BJ (cell line): ENCODE data around the gene TCEAL4. TPM values are rescaled to one million over a fixed set of nuclear protein-coding genes. Genes with fewer than 3 reads are reported as not detected.
"Not testable (repeated sequence)": the region's sequence is repeated elsewhere in the genome, so short reads cannot be mapped to it uniquely, and the experiment has no call there.

Source experiments
- CTCF ChIA-PET: fragments of 350-600 bp; formaldehyde crosslinking; extraction: SDS; loops from one replicate; lab custom pipeline; 2021; ENCODE audit warnings: antibody characterized with exemption, inconsistent platforms; lab: Yijun Ruan, JAX
- POLR2A ChIA-PET: fragments of 300-600 bp; sonication (Branson Sonifier 250); formaldehyde crosslinking; extraction: SDS; loops from one replicate; lab custom pipeline; 2021; ENCODE audit warnings: antibody characterized with exemption; lab: Charles Lee
- DNase-seq: peaks from one replicate; pipeline ENCODE4 v3.0.0-alpha.2; 2011; ENCODE audit warnings: low read depth
- H3K27me3 ChIP-seq: 2 replicates; pipeline ENCODE4 v1.6.0; 2011; ENCODE audit warnings: low read length; ENCODE audit not compliant: control insufficient read depth, insufficient read depth
- H3K36me3 ChIP-seq: 2 replicates; pipeline ENCODE4 v1.5.1; 2011; ENCODE audit warnings: low read length; ENCODE audit not compliant: control insufficient read depth, insufficient read depth
- H3K4me3 ChIP-seq: 2 replicates; pipeline ENCODE4 v1.5.1; 2011; ENCODE audit warnings: low read depth, mild to moderate bottlenecking, control low read depth, low read length
- polyA plus RNA-seq: library from polyadenylated mRNA; depleted of rRNA; stranded (reverse); fragments of >200 nt; gene quantifications from 2 replicates; pipeline ENCODE4 v1.2.3, GENCODE V29; 2011
- TF ChIP-seq, protein P1 (sequence below): IDR thresholded peaks from 2 replicates; pipeline ENCODE4 v1.5.1; 2011; ENCODE audit warnings: low read depth, mild to moderate bottlenecking, control low read depth, inconsistent platforms, low read length, moderate library complexity; ENCODE audit not compliant: insufficient read depth

The TCEAL4 gene
- polyA plus RNA-seq, 1 experiment = 28.6 TPM

DNA sequence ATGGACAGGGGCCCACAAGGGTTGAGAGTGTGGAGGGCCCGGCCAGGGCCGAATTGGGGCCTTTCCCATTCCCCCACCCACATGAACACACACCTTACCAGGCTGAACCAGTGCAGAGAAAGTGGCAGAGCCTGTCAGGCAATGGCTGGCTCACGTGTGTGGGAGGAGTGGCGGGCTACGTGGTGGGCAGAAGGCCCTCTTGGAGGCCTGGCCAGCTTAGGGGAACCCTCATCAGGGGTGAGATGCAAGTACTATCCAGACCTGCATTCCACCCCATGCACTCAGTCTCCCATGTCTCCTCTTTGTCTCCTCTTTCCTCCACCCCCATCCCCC, 965 bp downstream of the TCEAL4 start:
- CTCF ChIA-PET = no interaction called here
- Histone ChIP-seq H3K4me3 (peak overlapping the region; percentile 75), H3K27me3 (no peaks in the 10 kb centered on the region), H3K36me3 (peaks cover 2% of the 10 kb centered on the region; the same call in 1 of the 2 replicates)
- no peak for DNase-seq
- TF ChIP-seq, protein P1, sequence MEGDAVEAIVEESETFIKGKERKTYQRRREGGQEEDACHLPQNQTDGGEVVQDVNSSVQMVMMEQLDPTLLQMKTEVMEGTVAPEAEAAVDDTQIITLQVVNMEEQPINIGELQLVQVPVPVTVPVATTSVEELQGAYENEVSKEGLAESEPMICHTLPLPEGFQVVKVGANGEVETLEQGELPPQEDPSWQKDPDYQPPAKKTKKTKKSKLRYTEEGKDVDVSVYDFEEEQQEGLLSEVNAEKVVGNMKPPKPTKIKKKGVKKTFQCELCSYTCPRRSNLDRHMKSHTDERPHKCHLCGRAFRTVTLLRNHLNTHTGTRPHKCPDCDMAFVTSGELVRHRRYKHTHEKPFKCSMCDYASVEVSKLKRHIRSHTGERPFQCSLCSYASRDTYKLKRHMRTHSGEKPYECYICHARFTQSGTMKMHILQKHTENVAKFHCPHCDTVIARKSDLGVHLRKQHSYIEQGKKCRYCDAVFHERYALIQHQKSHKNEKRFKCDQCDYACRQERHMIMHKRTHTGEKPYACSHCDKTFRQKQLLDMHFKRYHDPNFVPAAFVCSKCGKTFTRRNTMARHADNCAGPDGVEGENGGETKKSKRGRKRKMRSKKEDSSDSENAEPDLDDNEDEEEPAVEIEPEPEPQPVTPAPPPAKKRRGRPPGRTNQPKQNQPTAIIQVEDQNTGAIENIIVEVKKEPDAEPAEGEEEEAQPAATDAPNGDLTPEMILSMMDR = no peak
- POLR2A ChIA-PET = no interaction called here

DNA sequence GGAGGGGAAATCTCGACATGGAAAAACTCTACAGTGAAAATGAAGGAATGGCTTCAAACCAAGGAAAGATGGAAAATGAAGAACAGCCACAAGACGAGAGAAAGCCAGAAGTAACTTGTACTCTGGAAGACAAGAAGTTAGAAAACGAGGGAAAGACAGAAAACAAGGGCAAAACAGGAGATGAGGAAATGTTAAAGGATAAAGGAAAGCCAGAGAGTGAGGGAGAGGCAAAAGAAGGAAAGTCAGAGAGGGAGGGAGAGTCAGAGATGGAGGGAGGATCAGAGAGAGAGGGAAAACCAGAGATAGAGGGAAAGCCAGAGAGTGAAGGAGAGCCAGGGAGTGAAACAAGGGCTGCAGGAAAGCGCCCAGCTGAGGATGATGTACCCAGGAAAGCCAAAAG, 1.3 kb downstream of the TCEAL4 start:
- CTCF ChIA-PET = no interaction called here
- TF ChIP-seq, protein P1 = no peak
- Histone ChIP-seq H3K27me3 (no peaks in the 10 kb centered on the region), H3K4me3 (peak overlapping the region; percentile 75), H3K36me3 (peaks cover 2% of the 10 kb centered on the region; the same call in 1 of the 2 replicates)
- POLR2A ChIA-PET = no interaction called here
- no peak for DNase-seq

DNA sequence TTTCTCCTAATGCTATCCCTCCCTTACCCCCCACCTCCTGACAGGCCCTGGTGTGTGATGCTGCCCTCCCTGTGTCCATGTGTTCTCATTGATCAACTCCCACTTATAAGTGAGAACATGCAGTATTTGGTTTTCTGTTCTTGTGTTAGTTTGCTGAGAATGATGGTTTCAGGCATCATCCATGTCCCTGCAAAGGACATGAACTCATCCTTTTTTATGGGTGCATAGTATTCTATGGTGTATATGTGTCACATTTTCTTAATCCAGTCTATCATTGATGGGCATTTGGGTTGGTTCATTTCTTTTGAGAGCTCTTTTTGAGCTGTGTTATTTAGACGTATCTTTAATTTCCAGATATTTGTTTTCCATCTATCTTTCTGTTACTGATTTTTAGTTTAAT, 7.0 kb downstream of the TCEAL4 start:
- CTCF ChIA-PET = interaction anchor here (0.7 kb wide), 1 partner anchor 60 kb away, joined by 3 read pairs; no protein-coding TSS in a partner anchor
- H3K4me3 ChIP-seq, DNase-seq, H3K27me3 ChIP-seq, H3K36me3 ChIP-seq, POLR2A ChIA-PET: not testable (repeated sequence)

DNA sequence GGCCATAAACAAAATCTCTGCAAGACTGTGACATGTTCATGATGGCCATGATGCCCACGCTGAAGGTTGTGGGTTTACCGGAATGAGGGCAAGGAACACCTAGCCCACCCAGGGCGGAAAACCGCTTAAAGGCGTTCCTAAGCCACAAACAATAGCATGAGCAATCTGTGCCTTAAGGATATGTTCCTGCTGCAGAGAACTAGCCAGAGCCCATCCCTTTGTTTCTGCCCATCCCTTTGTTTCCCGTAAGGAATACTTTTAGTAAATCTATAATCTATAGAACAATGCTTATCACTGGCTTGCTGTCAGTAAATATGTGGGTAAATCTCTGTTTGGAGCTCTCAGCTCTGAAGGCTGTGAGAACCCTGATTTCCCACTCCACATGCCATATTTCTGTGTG, 9.9 kb downstream of the TCEAL4 start:
- CTCF ChIA-PET, H3K27me3 ChIP-seq, H3K4me3 ChIP-seq, DNase-seq, POLR2A ChIA-PET, H3K36me3 ChIP-seq: not testable (repeated sequence)

DNA sequence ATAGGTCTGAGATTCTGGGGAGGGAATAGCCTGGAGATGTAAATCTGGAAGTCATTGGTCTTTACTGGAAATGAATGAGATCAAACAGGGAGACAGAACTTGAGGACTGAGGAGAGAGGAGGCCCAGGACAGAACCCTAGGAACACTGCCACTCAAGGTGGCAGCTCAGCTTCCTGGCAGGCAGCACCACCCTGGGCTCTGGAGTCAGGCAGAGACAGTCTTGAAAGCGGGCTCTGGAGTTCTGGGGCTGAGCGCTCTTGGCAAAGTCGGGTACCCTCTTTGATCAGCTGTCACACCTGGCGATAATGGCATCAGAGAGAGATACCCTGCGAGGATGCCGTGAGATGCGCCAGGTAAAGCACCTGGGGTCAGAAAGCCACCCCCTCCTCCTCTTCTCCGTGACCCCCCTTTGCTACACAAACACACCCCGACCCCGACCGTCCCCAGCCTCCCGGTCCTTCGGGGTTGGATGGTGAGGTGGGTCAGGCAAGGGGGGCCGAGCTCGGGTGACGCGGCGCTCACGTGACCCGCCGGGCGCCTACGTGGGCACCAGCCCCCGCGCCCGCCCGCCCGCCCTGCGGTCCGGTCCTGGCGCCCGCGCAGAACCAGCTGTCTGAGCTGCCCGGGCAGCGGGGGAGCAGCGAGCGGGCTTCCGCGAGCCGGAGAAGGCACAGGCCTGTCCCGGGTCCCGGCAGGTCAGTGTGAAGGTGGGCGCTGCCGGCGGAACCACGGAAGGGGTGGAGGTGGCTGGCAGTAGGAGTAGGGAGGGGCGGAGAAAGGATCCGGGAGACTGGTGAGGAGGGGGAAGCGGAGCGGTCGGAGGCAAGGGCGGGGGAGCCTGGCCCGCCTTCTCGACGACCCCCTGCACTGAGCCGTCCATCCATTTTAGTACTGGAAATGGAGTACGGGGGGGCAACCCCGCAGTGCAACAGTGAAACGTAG, 22.3 kb downstream of the TCEAL4 start, which contains the start of gene TCEAL3:
TCEAL3 (plus strand) TSS at position 600 of the 942 bp plus-strand sequence. CDS start 1,102 bp downstream, outside the sequence.
- CTCF ChIA-PET = no interaction called here
- H3K36me3 ChIP-seq = no peaks in the 10 kb centered on the region
- POLR2A ChIA-PET = interaction anchor here (0.6 kb wide), 1 partner anchor 73 kb away, joined by 4 read pairs; no protein-coding TSS in a partner anchor
- peak within 1 kb of the TSS; percentile 70 for H3K4me3 ChIP-seq
- no peak for DNase-seq
- H3K27me3 ChIP-seq = no peaks in the 10 kb centered on the region
- TF ChIP-seq, protein P1 = no peak

DNA sequence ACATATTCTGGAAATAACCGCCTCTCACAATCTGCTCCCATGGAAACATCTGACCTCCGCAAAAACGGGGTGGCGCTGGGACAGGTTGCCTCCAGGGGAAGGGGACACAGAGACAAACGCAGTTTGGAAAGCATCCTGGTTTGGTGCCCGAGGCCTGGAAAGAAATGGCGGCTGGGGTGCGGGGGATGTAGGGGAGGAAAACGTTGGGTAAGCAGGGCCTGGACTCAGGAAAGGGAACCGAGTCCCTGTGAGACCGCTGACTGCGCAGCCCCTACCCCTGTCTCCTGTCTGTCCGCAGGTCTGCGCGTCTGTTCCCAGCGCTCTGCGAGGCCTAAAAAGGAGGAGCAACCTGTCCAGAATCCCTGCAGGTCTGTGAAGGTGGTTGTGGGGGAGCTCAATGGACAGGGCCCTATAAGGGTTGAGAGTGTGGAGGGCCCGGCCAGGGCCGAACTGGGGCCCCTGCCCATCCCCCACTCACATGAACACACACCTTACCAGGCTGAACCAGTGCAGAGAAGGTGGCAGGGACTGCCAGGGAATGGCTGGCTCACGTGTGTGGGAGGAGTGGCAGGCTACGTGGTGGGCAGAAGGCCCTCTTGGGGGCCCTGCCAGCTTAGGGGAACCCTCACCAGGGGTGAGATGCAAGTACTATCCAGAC, 23.1 kb downstream of the TCEAL4 start:
- DNase-seq = no peak
- peak overlapping the region; percentile 70 for H3K4me3 ChIP-seq
- CTCF ChIA-PET = no interaction called here
- H3K36me3 ChIP-seq = no peaks in the 10 kb centered on the region
- TF ChIP-seq, protein P1 = no peak
- no peaks in the 10 kb centered on the region for H3K27me3 ChIP-seq
- POLR2A ChIA-PET = no interaction called here
